Measurements from ENCODE around the gene SERPINI2. TPM values are rescaled to one million over a fixed set of nuclear protein-coding genes. Genes with fewer than 3 reads are reported as not detected.

SERPINI2 gene, protein sequence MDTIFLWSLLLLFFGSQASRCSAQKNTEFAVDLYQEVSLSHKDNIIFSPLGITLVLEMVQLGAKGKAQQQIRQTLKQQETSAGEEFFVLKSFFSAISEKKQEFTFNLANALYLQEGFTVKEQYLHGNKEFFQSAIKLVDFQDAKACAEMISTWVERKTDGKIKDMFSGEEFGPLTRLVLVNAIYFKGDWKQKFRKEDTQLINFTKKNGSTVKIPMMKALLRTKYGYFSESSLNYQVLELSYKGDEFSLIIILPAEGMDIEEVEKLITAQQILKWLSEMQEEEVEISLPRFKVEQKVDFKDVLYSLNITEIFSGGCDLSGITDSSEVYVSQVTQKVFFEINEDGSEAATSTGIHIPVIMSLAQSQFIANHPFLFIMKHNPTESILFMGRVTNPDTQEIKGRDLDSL
- total RNA-seq: not detected in 2 replicates

DNA sequence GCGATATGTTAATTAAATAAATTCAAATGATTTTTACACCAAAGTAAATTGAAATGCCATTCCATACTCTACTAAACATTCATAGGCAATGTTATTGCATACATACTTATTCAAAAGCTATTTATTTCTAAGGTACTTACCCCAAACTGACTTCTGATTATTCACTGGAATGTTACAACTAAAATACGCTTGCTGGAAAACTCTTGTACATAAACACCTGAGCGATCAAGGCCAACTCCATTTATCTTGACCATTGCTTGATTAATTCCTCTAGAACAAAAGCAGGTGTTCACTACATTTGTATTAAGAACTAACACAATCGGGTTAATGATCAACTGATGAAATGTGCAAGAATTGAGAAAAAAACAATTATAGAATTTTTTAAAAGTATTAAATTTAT, at the start of gene SERPINI2:
Gene SERPINI2, minus strand, starts transcription at position 180 of the 400 bp plus-strand sequence. CDS start 2,208 bp downstream, outside the sequence.
- intact Hi-C loops (cut with micrococcal nuclease): no loop called here

DNA sequence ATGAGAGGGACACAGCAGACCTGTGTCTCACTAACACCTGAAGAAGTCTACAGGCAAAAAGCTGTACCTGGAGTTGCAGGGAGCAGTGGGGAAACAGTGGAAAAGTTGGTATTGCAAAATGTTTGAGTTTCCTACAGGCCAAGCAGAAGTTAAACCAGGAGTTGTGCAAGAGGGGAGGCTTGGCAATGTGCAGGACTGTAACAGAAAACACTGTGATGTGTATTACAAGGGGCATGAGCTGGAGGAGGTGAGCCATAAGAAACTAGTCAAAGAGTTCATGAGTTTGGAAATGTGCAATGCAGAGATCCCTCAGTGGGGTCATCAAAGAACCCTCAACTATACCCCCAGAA, 47.1 kb upstream of the SERPINI2 start:
- intact Hi-C loops (cut with micrococcal nuclease): no loop called here

DNA sequence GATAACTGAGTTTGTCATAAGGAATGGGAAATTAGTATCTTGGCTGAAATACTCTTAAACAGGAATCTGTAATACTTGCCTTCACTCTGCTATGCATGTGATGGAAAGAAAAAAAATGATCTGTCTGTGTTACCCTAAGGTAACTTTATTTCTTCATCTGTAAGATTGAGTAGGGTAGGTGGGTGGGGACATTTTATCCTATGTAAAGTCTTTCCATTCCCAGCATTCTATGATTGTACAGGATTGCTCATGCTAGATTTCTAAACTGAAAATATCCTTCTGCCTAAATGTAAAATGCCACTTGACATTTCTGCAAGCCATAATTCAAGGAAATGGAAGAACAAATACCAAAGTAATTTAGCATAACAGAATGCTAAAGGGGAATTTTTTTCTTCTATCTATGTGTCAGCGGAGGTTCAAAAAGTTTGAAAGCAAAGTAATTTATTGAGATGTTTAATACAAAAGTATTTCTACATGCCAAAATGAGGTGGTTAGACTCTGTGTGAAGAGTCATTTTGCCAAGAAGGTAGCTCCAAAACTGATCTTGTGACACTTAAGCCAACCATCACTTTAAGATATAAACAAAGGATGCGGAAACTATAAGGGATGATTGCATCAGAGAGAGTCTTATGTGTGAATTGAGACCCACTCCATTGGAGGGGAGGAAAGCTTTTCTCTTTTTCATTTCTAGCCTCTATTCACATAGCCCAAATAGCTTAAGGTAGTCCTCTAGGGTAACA, 46.6 kb upstream of the SERPINI2 start:
- intact Hi-C loops (cut with micrococcal nuclease): no loop called here

DNA sequence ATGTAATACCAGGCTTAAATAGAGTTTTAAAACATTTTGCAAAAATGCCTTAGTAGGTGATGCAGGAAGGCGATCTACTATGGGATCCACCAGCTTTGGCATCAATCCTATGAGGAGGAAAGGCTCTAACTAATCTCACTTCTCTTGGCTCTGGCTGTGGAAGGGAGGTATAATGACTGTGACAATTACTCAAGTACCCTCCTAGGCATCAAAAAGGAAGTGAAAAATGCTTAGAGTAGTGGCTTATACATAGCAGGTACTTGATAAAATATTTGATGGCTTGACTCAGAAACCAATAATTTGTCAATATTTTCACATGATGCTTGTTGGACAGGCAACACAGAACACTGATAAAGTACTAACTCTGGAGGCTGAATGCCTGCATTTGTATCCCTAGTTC, 34.1 kb upstream of the SERPINI2 start:
- intact Hi-C loops (cut with micrococcal nuclease): no loop called here

DNA sequence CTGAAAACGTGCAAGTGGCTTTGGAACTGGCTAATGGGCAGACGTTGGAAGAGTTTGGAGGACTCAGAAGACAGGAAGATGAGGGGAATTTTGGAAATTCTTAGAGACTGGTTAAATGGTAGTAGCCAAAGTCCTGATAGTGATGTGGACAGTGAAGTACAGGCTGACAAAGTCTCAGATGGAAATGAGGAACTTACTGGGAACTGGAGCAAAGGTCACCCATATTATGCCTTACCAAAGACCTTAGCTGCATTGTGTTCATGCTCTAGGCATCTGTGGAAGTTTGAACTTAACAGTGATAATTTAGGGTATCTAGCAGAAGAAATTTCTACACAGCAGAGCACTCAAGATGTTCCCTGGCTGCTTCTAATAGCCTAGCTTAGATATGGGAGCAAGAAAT, 28.6 kb upstream of the SERPINI2 start:
- intact Hi-C loops (cut with micrococcal nuclease): no loop called here

DNA sequence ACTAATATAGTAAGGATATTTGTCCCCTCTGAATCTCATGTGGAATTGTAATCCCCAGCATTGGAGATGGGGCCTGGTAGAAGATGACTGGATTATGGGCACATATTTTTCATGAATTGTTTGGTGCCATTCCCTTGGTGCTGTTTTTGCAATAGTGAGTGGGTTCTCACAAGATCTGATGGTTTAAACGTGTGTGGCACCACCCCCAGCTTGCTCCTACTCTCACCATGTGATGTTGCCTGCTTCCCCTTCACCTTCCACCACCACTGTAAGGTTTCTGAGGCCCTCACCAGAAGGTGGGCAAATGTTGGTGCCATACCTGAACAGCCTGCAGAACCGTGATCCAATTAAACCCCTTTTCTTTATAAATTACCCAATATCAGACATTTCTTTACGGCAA, 28.1 kb upstream of the SERPINI2 start:
- intact Hi-C loops (cut with micrococcal nuclease): no loop called here

DNA sequence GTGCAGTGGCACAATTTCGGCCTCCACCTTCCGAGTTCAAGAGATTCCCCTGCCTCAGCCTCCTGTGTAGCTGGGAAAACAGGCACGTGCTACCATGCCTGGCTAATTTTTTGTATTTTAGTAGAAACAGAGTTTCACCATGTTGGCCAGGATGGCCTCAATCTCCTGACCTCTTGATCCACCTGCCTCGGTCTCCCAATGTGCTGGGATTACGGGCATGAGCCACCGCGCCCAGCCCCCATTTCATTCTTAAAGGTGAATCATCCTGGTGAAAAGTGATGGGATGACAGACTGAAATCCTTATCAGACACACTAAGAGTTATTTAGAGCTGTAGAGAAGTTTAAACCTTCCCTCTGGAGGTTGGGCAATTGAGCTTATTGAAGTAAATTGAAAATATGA, 24.1 kb upstream of the SERPINI2 start:
- intact Hi-C loops (cut with micrococcal nuclease): no loop called here

DNA sequence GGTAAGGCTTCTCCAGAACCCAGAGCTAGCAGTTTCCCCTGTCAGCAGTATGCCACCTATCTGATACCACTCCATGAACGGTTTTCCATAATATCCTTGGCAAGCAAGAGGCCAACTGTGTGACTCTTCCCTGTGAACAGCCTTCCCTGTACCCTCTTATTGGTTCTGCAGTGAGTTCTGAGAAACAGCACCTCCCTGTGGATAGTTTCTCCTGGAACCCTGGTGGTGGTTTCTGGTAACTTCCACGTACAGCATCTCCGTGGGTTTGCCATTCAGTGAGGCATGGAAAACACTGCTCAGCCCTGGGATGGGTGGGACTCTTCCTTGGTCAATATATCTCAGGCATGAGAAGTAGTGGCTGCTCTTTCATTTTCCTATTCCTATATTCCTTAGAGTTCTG, 19.4 kb upstream of the SERPINI2 start:
- intact Hi-C loops (cut with micrococcal nuclease): no loop called here

DNA sequence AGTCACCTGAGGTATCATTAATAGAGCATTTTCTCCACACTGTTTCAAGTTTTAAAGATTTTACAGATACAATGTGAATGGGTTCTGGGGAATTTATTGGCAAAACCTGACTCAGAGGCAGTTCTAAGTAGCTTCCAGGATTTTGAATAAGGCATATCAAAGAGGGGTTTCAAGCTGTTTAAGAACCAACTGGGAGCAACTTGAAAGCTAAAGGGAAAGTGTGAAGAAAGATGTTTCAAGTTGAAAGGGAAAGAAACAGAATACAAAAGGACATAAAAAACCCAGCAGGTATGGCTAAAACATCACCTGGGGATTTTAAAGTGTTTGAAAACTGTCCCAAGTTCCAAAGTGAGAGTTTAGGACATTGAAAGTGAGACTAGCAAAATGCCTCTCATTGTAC, 17.8 kb upstream of the SERPINI2 start:
- intact Hi-C loops (cut with micrococcal nuclease): no loop called here

DNA sequence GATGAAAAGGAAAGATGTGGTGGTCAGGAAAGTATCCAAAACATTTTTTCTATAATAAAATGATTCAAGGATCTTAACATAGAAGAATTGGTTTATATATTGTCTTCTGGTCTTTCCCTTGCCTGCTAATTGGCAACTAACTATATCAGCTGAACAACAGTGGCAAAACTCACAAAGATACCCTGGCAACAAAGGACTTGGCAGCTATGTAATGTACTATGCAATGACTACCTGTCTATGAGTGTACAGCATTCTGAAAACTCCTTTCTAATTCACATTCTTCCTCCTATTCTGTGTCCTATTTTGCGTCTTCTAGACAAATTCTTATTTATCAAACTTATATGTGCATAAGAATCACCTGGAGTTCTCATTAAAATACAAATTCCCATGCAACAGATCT, 15.7 kb upstream of the SERPINI2 start:
- intact Hi-C loops (cut with micrococcal nuclease): no loop called here

DNA sequence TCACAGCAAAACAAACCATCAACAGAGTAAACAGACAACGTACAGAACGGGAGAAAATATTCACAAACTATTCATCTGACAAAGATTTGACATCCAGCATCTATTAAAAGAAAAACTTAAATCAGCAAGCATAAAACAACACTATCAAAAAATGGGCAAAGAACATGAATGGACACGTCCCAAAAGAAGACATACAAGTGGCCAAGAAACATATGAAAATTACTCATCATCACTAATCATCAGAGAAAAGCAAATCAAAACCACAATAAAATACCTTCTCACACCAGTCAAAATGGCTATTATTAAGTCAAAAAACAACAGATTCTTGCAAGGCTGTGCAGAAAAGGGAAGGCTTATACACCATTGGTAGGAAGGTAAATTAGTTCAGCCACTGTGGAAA, 13.7 kb upstream of the SERPINI2 start:
- intact Hi-C loops (cut with micrococcal nuclease): no loop called here

DNA sequence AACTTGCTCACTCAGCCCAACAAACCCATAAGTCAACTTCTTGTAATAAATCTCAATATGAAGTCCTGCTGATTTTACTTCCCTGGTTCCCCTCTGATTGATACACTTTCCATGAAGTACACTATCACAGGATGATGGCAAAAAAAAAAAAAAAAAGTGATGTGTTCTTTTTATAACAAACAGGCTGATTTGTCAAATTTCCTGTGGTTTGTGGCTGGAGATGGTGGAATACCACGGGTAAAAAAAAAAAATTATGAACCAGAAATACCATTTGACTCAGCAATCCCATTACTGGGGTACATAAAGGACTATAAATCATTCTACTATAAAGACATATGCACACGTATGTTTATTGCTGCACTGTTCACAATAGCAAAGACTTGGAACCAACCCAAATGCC, 10.7 kb upstream of the SERPINI2 start:
- intact Hi-C loops (cut with micrococcal nuclease): no loop called here

DNA sequence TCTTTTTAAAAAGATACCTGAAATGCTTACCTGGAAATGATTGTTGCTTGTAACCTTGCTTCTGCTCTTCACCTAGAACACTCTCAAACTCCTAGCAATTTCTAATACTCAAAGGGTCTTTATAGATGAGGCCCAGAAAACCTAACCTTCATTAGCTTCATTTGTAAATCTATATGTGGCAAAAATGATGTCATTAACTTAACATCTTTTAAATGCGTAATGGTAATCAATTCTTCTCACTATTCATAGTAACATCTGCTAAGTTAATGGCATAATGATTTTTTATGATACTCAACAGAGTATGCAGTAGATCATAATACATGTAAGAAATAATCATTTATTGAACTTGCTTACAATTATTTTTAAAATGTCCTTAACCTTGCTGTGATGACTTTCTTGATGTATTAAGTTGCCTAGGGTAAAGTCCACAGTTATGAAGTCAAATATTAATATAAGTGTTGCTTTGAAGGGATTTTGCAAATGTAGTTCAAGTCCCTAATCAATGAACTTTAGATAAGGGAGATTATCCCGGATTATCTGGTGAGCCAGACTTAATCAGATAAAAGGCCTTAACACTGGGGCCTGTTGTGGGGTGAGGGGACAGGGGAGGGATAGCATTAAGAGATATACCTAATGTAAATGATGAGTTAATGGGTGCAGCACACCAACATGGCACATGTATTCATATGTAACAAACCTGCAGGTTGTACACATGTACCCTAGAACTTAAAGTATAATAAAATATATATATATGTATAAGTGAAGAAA, 10.1 kb upstream of the SERPINI2 start:
- intact Hi-C loops (cut with micrococcal nuclease): no loop called here

DNA sequence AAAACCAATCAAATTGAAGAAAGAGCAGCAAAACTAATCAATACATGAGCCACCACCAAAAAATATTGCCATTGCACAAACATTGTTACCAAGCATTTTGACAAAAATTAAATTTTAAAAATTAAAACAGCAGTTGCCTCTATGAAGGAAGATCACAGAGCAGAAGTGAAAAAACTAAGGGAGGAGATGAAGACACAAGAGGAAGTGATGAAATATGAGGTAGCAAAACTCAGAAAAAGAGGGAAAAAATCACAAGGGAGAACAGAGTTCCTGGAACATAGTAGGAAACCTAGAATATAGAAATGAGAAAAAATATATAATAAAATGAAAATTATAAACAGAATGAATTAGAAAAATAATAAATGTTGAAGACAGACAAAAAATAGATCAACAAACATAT, 7.3 kb upstream of the SERPINI2 start:
- intact Hi-C loops (cut with micrococcal nuclease): no loop called here

DNA sequence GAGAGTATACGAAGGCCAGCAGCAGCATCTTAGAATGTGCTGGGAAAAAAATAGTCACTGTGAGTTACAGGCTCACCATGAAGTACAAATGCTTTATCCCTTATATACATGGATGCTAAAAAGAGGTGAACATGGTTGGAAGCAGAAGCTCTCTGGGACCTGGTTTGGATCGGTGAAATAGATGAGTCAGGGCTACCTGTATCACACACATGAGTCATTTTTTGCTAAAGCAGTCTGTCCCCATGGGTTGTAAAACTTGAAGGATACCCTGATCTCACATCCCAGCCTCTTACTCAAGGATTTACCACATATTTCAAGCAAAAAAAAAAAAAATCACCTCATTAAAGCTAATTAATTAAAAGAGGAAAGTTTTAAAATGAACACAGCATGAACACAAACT, 6.9 kb upstream of the SERPINI2 start:
- intact Hi-C loops (cut with micrococcal nuclease): no loop called here

DNA sequence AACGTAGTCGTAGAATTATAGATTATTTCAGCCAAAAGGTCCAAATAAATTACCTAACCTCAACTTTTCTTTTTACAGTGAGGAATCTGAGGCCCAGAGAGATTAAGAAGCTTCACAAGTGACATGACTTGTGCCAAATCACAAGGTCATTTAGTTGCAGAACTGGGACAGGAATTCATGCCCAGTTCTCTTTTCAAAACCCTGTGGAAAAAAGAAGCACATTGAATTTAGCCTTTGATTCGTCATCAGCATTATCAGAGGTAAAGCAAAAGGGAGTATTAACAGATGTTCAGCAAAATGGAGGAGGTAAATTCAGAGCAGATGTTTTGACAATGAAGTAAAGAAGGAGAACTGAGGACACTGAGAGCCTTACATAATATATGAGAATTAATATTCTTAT, 4.5 kb downstream of the SERPINI2 start:
- intact Hi-C loops (cut with micrococcal nuclease): no loop called here

DNA sequence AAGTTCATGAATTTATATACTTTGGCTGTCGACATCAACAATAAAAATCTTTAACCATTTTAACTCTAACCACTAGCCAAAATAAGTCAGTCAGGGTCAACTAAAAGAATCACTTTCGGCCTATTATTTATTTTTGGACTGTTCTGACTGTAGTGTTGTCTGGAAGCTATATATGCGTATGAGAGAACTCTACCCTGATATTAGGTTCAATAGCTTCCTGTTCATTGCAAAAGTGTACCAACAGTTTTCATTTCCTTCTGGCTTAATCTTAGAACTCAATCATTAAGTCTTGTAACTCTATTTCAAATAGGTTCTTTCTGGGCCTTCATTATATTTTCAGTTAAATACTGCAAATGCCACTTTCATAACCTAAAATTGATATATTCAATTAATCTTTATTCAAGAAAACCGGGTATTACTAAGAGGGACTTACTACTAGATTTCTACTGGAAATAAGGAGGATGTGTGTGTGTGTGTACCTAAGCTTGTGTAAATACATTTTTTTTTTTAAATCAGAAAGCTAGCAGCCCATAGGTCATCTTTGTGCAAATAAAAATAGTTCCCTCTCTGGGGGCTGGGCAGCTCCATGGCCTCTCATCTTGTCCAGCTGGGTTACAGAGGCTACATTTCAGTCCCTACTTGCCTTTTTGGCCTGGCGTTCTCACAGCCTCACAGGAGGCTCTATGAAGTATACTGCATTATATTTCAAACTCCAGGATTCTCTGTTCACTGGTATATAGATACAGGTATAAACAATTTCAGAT, 5.8 kb downstream of the SERPINI2 start:
- intact Hi-C loops (cut with micrococcal nuclease): no loop called here

DNA sequence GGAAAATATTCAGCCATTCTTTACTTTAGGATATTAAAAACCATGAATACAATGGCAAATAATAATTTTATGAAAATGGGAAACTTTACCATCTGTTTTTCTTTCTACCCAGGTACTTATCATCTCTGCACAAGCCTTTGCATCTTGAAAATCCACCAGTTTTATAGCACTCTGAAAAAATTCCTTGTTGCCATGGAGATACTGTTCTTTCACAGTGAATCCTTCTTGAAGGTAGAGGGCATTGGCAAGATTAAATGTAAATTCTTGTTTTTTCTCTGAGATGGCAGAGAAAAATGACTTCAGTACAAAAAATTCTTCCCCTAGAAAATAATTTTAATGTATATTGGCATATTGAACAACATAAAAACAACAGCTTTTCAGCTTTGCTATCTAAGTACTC, 6.9 kb downstream of the SERPINI2 start:
- intact Hi-C loops (cut with micrococcal nuclease): no loop called here

DNA sequence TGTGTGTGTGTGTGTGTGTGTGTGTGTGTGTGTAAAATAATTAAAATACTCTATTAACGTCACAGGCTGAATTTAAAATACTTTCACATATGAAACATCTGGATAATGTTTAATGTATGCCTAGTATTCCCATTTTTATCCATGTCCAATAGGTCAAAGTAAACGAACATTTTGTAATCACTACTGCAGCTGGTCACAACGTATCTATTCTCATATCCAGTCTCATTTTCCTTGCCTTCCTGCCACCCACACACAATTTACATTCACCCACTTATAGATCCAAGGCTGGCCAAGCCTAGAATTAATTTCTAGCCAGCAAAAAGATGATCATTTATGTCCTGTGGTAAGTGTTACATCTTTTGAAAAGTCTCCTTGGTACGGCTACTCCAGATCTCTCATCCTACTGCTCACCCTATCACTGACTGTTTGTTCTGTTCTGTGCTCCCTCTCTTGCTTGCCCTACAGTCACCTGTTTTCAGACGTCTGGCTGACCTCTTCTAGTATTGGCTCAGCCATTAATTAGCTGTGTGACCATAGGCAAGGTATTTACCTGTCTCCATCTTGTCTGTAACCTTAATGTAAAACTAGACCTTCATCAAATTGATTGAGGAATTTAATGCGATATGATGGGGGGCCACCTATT, 17.6 kb downstream of the SERPINI2 start:
- intact Hi-C loops (cut with micrococcal nuclease): no loop called here

DNA sequence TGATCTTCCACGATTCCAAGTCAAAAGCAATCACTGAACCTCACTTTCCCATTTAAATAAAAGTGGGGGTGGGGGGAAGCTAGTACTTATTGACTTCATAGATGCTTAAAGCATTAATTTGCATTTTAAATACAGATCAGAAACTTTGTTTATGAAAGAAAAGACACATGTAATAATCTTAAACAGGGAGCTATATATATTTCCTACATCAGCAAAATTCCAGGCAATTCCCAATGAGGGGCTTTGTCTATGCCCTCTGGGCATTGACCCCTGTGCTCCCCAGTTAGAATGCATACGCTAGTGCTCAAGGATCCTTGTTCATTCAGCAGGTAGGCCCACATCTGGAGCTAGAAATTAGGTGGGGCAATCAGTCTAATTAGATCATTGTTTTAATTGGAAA, 20.0 kb downstream of the SERPINI2 start:
- intact Hi-C loops (cut with micrococcal nuclease): no loop called here

DNA sequence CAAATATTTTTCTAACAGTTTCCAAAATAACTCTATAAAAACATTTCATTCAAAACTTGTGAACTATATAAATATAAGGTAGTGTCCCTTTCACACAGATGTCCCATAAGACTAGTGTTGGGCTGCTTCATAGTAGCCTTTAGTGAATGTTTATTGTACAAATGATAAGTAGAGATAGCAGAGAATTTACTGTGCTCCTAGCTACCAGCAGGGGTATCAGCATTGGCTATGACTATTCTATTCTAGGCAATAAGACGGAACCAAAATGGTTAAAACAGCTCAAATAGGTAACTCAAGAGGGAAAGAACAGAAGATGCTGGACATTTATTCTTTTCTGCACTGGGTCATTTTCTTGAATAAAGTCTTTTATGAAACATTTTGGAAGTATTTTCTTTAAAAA, 22.6 kb downstream of the SERPINI2 start:
- intact Hi-C loops (cut with micrococcal nuclease): no loop called here
